HCT116 (cell line): ENCODE results near the gene CYP11A1. TPM values are rescaled to one million over a fixed set of nuclear protein-coding genes. Genes with fewer than 3 reads are reported as not detected.

Experiments
- ATAC-seq: fragments of 200-7000 bp; cut with Tn5 transposase; 2 replicates; pipeline ENCODE4 v1.9.1; 2020; ENCODE audit warnings: mild to moderate bottlenecking, moderate library complexity
- BruUV-seq: library from RNA; stranded (reverse); fragments of 400-500 nt; replicated peaks from 2 replicates; lab custom pipeline; 2021; lab: Mats Ljungman, UMichigan
- CTCF ChIA-PET: fragments of 300-600 bp; sonication (Branson Sonifier 250); formaldehyde crosslinking; loops from one replicate; lab custom pipeline; 2021; ENCODE audit warnings: antibody characterized with exemption; lab: Charles Lee
- POLR2A ChIA-PET: fragments of 300-600, 350-600 bp; sonication (Branson Sonifier 250); formaldehyde crosslinking; loops from one replicate; lab custom pipeline; 2021; ENCODE audit warnings: antibody characterized with exemption; lab: Charles Lee
- RAD21 ChIA-PET, 2 experiments: fragments of 300-600 bp; sonication (Branson Sonifier 250); formaldehyde crosslinking; loops; one replicate each; lab custom pipeline; 2023; ENCODE audit warnings: low total read pairs in 2 of 2; ENCODE audit not compliant: uncharacterized antibody in 2 of 2, unreplicated experiment in 2 of 2, low non-redundant PET in 1 of 2; lab: Charles Lee
- DNase-seq: peaks from one replicate; pipeline ENCODE4 v3.0.0-alpha.2; 2010; ENCODE audit warnings: low read depth, low spot score
- H2AFZ ChIP-seq: fragments of 200-600 bp; shearing (Covaris generic), sonication (generic); 2 replicates; pipeline ENCODE4 v1.6.1; 2017; ENCODE audit warnings: low read depth, mixed run types, mixed read lengths, antibody characterized with exemption, low read length; ENCODE audit not compliant: poor library complexity, severe bottlenecking
- H3K27ac ChIP-seq: 2 replicates; pipeline ENCODE4 v1.5.1; 2012; ENCODE audit warnings: low read depth, low read length
- H3K27me3 ChIP-seq: fragments of 200-600 bp; sonication (generic); 2 replicates; pipeline ENCODE4 v1.6.1; 2016; ENCODE audit warnings: mixed run types, low read length, mixed read lengths; ENCODE audit not compliant: insufficient read depth
- H3K36me3 ChIP-seq, 2 experiments: fragments of 200-500 bp in 1 of 2; fragments of 200-600 bp in 1 of 2; sonication (Bioruptor generic) in 1 of 2; sonication (generic) in 1 of 2; 2 replicates each; pipeline versions ENCODE4 v1.5.1 to v1.6.1; 2014 to 2016; ENCODE audit warnings: low read length in 2 of 2, inconsistent platforms in 1 of 2, mixed read lengths in 1 of 2, mixed run types in 1 of 2; ENCODE audit not compliant: insufficient read depth in 2 of 2, control insufficient read depth in 1 of 2
- H3K4me1 ChIP-seq, 2 experiments: fragments of 200-600 bp in 1 of 2; sonication (generic) in 1 of 2; 2 replicates each; pipeline versions ENCODE4 v1.5.1 to v1.6.1; 2012 to 2017; ENCODE audit warnings: low read length in 2 of 2, inconsistent platforms in 1 of 2, mild to moderate bottlenecking in 1 of 2, mixed read lengths in 1 of 2, mixed run types in 1 of 2, moderate library complexity in 1 of 2; ENCODE audit not compliant: insufficient read depth in 2 of 2, control insufficient read depth in 1 of 2
- H3K4me2 ChIP-seq: fragments of 200-600 bp; sonication (generic); 2 replicates; pipeline ENCODE4 v1.6.1; 2017; ENCODE audit warnings: mixed run types, low read length, mixed read lengths
- H3K4me3 ChIP-seq, 2 experiments: fragments of 200-600 bp in 1 of 2; sonication (generic) in 1 of 2; replicated peaks in 1 of 2; 2 replicates each; pipeline ENCODE4 v1.5.1; 2011 to 2016; ENCODE audit warnings: low read length in 2 of 2, control low read depth in 1 of 2, low read depth in 1 of 2, mild to moderate bottlenecking in 1 of 2, mixed read lengths in 1 of 2, mixed run types in 1 of 2
- H3K79me2 ChIP-seq: fragments of 200-600 bp; sonication (generic); 2 replicates; pipeline ENCODE4 v1.6.1; 2017; ENCODE audit warnings: mild to moderate bottlenecking, mixed run types, low read length, moderate library complexity, mixed read lengths; ENCODE audit not compliant: insufficient read depth
- H3K9ac ChIP-seq: fragments of 200-600 bp; sonication (generic); 2 replicates; pipeline ENCODE4 v1.6.1; 2016; ENCODE audit warnings: low read length, mixed read lengths
- H3K9me2 ChIP-seq: fragments of 200-600 bp; sonication (generic), shearing (Covaris generic); 2 replicates; pipeline ENCODE4 v1.6.1; 2017; ENCODE audit warnings: mixed run types, mild to moderate bottlenecking, moderate library complexity; ENCODE audit not compliant: insufficient read depth
- H3K9me3 ChIP-seq, 2 experiments: fragments of 200-500 bp in 1 of 2; fragments of 200-600 bp in 1 of 2; sonication (Bioruptor generic) in 1 of 2; sonication (generic) in 1 of 2; 2 replicates each; pipeline ENCODE4 v1.6.1; 2014 to 2017; ENCODE audit warnings: low read length in 2 of 2, mixed read lengths in 2 of 2, inconsistent platforms in 1 of 2, low read depth in 1 of 2, mild to moderate bottlenecking in 1 of 2, mixed run types in 1 of 2, moderate library complexity in 1 of 2; ENCODE audit not compliant: control insufficient read depth in 1 of 2, insufficient read depth in 1 of 2
- H4K20me1 ChIP-seq: fragments of 200-600 bp; sonication (generic), shearing (Covaris generic); 2 replicates; pipeline ENCODE4 v1.6.1; 2017; ENCODE audit warnings: mixed run types, mild to moderate bottlenecking, moderate library complexity; ENCODE audit not compliant: insufficient read depth
- CBX3 ChIP-seq: IDR thresholded peaks from 2 replicates; pipeline ENCODE4 v1.6.1; 2012; ENCODE audit warnings: low read depth
- FOSL1 ChIP-seq: IDR thresholded peaks from 2 replicates; pipeline ENCODE4 v1.6.1; 2012; ENCODE audit warnings: low read depth
- POLR2AphosphoS5 ChIP-seq: IDR thresholded peaks from 2 replicates; pipeline ENCODE4 v1.6.1; 2011; ENCODE audit warnings: mild to moderate bottlenecking, low read depth, low read length, moderate library complexity
- SIN3A ChIP-seq: IDR thresholded peaks from 2 replicates; pipeline ENCODE4 v1.6.1; 2012; ENCODE audit warnings: low read depth
- YY1 ChIP-seq: IDR thresholded peaks from 2 replicates; pipeline ENCODE4 v1.6.1; 2011; ENCODE audit warnings: low read length, low read depth, moderate library complexity, mild to moderate bottlenecking; ENCODE audit not compliant: insufficient replicate concordance; ENCODE audit errors: extremely low read depth
- intact Hi-C: fragments of 100-400 bp; cut with micrococcal nuclease; formaldehyde crosslinking; loops from 2 replicates; pipeline ENCODE4 v1.10.0; 2022
- total RNA-seq: library from RNA; stranded (reverse); gene quantifications from one replicate; pipeline ENCODE4 v1.2.1, GENCODE V29; 2021; ENCODE audit not compliant: unreplicated experiment
- TF ChIP-seq, protein P1 (sequence below), 3 experiments: fragments of 200-600 bp in 1 of 3; sonication (generic) in 1 of 3; IDR thresholded peaks in 2 of 3; conservative IDR thresholded peaks in 1 of 3; 2 replicates each; pipeline ENCODE4 v1.5.1; 2012 to 2017; ENCODE audit warnings: low read depth in 2 of 3, low read length in 2 of 3, antibody characterized with exemption in 1 of 3, borderline replicate concordance in 1 of 3, control low read depth in 1 of 3, mild to moderate bottlenecking in 1 of 3, mixed read lengths in 1 of 3, mixed run types in 1 of 3, moderate library complexity in 1 of 3; ENCODE audit not compliant: insufficient read depth in 1 of 3
- TF ChIP-seq, protein P2 (sequence below): IDR thresholded peaks from 2 replicates; pipeline ENCODE4 v1.6.1; 2012
- TF ChIP-seq, protein P3 (sequence below): IDR thresholded peaks from 2 replicates; pipeline ENCODE4 v1.6.1; 2012

Gene CYP11A1
- total RNA-seq, 1 experiment from 2014 or later: 0.57 TPM

DNA sequence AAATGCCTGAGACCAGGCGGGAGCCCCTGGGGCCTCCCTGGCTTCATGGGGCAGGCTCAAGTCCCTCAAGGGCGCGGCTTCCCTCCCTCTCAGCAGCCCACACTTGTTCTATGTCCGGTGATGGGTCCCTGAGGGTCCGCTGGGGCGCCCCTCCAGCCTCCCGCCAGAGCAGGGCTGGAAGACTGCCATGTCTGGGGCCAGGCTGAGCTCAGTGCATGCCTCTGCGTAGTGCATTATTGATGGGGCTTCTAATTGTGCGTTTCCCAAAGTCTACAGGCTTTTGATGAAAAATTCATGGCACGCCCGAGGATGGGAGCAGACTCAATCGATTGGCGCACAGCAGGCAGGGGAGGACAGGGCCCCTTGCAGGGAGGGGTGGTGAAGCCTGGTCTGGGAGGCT, 51.3 kb downstream of the CYP11A1 start:
- Histone ChIP-seq H3K9me3 (no peaks in the 10 kb centered on the region), H3K79me2 (no peaks in the 10 kb centered on the region), H3K27me3 (no peaks in the 10 kb centered on the region), H3K36me3 (no peaks in the 10 kb centered on the region), H3K4me1 (peaks cover 0 to 4% of the 10 kb centered on the region in 2 experiments; a peak in 2 of 4 replicates), H3K4me2 (no peak overlapping the region), H2AFZ (no peak overlapping the region), H3K27ac (no peak overlapping the region), H4K20me1 (no peaks in the 10 kb centered on the region), H3K9ac (no peak overlapping the region), H3K9me2 (no peaks in the 10 kb centered on the region), H3K4me3 (no peak overlapping the region)
- ChIA-PET POLR2A (no interaction called here), CTCF (no interaction called here), RAD21 (no interaction called here)
- BruUV-seq: no TSS peak
- ATAC-seq (no peak), DNase-seq (no peak)
- intact Hi-C loops: no loop called here
- TF ChIP-seq SIN3A (no peak), FOSL1 (no peak)

DNA sequence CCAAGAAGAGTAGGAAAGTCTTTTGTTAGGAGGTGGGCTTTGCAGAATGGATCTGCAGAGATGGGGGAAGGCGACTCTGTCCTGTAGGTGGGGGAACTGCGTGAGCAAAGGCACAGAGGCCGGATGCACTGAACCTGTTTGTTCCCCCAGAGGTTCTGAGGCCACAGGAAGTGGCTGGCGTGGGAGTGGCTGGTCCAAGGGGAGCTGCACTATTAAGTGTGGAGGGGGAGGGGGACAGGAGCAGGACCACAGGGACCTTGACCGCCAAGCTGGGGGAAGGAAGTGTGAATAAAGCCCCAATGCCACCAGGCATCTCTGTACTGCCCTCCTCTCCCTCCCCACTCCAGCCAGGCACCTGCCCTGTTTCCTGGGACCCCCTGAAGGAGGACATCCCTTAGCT, 51.8 kb downstream of the CYP11A1 start:
- Histone ChIP-seq H3K27me3 (no peaks in the 10 kb centered on the region), H2AFZ (no peak overlapping the region), H4K20me1 (no peaks in the 10 kb centered on the region), H3K9ac (no peak overlapping the region), H3K4me3 (no peak overlapping the region), H3K4me1 (peaks cover 0 to 4% of the 10 kb centered on the region in 2 experiments; a peak in 2 of 4 replicates), H3K4me2 (no peak overlapping the region), H3K36me3 (no peaks in the 10 kb centered on the region), H3K79me2 (no peaks in the 10 kb centered on the region), H3K9me2 (no peaks in the 10 kb centered on the region), H3K9me3 (no peaks in the 10 kb centered on the region), H3K27ac (no peak overlapping the region)
- POLR2A ChIA-PET: no interaction called here
- TF ChIP-seq YY1: no peak
- TF ChIP-seq POLR2AphosphoS5: no peak
- TF ChIP-seq, protein P1, sequence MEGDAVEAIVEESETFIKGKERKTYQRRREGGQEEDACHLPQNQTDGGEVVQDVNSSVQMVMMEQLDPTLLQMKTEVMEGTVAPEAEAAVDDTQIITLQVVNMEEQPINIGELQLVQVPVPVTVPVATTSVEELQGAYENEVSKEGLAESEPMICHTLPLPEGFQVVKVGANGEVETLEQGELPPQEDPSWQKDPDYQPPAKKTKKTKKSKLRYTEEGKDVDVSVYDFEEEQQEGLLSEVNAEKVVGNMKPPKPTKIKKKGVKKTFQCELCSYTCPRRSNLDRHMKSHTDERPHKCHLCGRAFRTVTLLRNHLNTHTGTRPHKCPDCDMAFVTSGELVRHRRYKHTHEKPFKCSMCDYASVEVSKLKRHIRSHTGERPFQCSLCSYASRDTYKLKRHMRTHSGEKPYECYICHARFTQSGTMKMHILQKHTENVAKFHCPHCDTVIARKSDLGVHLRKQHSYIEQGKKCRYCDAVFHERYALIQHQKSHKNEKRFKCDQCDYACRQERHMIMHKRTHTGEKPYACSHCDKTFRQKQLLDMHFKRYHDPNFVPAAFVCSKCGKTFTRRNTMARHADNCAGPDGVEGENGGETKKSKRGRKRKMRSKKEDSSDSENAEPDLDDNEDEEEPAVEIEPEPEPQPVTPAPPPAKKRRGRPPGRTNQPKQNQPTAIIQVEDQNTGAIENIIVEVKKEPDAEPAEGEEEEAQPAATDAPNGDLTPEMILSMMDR (IDR thresholded peaks at IDR 0.05 in 2 of 3, conservative IDR thresholded peaks at IDR 0.05 in 1 of 3; ENCODE audit: borderline replicate concordance in 1 of 3, insufficient read depth in 1 of 3, low read depth in 2 of 3, low read length in 2 of 3): no peak
- no peak for TF ChIP-seq CBX3
- TF ChIP-seq SIN3A: no peak
- TF ChIP-seq, protein P2, sequence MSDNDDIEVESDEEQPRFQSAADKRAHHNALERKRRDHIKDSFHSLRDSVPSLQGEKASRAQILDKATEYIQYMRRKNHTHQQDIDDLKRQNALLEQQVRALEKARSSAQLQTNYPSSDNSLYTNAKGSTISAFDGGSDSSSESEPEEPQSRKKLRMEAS: no peak
- TF ChIP-seq, protein P3, sequence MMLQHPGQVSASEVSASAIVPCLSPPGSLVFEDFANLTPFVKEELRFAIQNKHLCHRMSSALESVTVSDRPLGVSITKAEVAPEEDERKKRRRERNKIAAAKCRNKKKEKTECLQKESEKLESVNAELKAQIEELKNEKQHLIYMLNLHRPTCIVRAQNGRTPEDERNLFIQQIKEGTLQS: no peak
- RAD21 ChIA-PET: no interaction called here
- intact Hi-C loops: no loop called here
- BruUV-seq: no TSS peak
- ATAC-seq (no peak), DNase-seq (no peak)
- CTCF ChIA-PET: interaction anchor here (1.0 kb wide), 1 partner anchor 261 kb away, joined by 3 read pairs; no protein-coding TSS in a partner anchor
